ENCODE measurements around the gene COL4A3. TPM values are rescaled to one million over a fixed set of nuclear protein-coding genes. Genes with fewer than 3 reads are reported as not detected.

The COL4A3 gene
- polyA plus RNA-seq, 1 donor (not counting 4 experiments of a cell fraction or from before 2014, with no cell fraction given), result not detected

DNA sequence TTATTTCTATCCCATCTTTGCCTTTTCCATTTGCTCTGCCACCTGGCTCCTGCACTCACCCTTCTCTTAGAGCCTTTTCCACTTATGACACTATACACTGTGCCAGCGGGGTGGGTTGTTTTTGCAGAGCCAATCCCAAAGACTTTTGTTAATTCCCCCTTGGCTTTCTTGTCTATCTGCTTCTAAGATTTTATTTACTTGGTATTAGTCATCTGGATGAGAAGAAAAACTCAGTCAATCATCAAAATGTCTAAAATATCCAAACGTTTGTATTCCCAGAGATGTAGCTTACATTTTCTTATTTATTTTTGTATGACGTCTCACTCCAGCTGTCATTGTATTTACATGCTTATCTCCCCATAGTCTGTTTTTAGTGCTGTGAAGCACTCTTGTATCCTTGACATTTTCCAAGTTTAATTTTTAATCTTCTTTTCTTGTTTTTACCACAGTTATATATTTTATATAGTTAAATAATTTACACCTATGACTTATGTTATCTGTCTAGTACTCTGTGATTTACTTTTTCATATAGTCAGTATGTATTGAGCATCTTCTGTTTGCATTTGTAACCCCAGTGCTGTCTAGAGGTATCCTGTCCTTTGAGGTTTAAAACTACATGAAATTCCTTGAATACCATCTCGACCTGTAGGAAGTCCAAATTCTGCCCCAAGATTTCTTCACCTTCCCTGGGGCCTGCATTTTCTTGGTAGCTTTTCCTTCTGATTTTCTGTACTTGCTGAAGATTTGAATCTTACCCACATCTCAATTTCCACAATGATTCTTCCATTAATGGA lies 55.1 kb downstream of the COL4A3 start:
- no peaks in the 10 kb centered on the region for H3K9me3 ChIP-seq (ENCODE audit: control insufficient read depth, low read depth, low read length)

DNA sequence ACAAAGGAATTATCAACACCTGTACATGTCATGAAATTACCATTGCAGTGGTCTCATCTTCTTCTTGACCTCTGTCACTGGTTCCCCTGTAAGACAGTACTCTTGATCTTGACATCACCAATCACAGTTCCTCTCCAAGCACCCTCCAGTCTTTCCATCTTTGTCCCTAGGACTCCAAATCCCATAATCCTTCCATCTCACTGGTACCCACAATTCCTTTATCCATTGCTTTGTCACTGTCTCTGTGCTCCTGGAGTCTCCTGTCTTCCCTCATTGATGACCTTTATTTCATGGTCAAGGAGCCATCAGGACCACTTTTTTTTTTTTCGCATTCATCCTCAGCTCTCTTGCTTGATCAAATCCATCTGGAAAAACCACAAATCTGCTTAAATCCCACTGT lies 56.7 kb downstream of the COL4A3 start:
- TF ChIP-seq EZH2 (IDR thresholded peaks at IDR 0.05; ENCODE audit: low read length), result no peak
- TF ChIP-seq, protein P1, sequence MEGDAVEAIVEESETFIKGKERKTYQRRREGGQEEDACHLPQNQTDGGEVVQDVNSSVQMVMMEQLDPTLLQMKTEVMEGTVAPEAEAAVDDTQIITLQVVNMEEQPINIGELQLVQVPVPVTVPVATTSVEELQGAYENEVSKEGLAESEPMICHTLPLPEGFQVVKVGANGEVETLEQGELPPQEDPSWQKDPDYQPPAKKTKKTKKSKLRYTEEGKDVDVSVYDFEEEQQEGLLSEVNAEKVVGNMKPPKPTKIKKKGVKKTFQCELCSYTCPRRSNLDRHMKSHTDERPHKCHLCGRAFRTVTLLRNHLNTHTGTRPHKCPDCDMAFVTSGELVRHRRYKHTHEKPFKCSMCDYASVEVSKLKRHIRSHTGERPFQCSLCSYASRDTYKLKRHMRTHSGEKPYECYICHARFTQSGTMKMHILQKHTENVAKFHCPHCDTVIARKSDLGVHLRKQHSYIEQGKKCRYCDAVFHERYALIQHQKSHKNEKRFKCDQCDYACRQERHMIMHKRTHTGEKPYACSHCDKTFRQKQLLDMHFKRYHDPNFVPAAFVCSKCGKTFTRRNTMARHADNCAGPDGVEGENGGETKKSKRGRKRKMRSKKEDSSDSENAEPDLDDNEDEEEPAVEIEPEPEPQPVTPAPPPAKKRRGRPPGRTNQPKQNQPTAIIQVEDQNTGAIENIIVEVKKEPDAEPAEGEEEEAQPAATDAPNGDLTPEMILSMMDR (optimal IDR thresholded peaks at IDR 0.05 in 1 of 3, IDR thresholded peaks at IDR 0.05 in 1 of 3, conservative IDR thresholded peaks at IDR 0.05 in 1 of 3; ENCODE audit: extremely low read depth in 1 of 3, insufficient read depth in 2 of 3, low read length in 3 of 3), result no peak
- Histone ChIP-seq H3K36me3 (ENCODE audit: control insufficient read depth in 2 of 2, extremely low read depth in 1 of 2, insufficient read depth in 2 of 2, low read length in 2 of 2) (no peaks in the 10 kb centered on the region), H3K4me3 (ENCODE audit: control insufficient read depth in 2 of 3, extremely low read depth in 1 of 3, insufficient read depth in 2 of 3, low read depth in 1 of 3, low read length in 3 of 3) (no peak overlapping the region), H3K9me3 (ENCODE audit: control insufficient read depth, low read depth, low read length) (no peaks in the 10 kb centered on the region), H2AFZ (ENCODE audit: control insufficient read depth, low read length) (no peak overlapping the region), H3K27me3 (ENCODE audit: control insufficient read depth, extremely low read depth, insufficient read depth, low read length) (no peaks in the 10 kb centered on the region), H3K4me2 (ENCODE audit: control insufficient read depth, extremely low read depth, insufficient read depth, low read depth, low read length) (no peak overlapping the region), H3K4me1 (ENCODE audit: control insufficient read depth, extremely low read depth, insufficient read depth, low read length) (no peaks in the 10 kb centered on the region), H3K9me1 (ENCODE audit: control insufficient read depth, extremely low read depth, insufficient read depth, low read length) (no peaks in the 10 kb centered on the region), H3K9ac (ENCODE audit: control insufficient read depth, extremely low read depth, insufficient read depth, low read length) (no peak overlapping the region), H3K27ac (ENCODE audit: control insufficient read depth, insufficient read depth, low read length) (no peak overlapping the region), H4K20me1 (ENCODE audit: control insufficient read depth, extremely low read depth, insufficient read depth, low read length) (no peaks in the 10 kb centered on the region), H3K79me2 (ENCODE audit: control insufficient read depth, insufficient read depth, low read length) (no peaks in the 10 kb centered on the region)
- FAIRE-seq (no peak), DNase-seq (ENCODE audit: low read depth, low spot score) (no peak)
- dilution Hi-C loops (cut with MboI; ENCODE audit: extremely low pct_ligation_motif_present, low sequenced_read_pairs), result no loop called here

More for the DNA sequence above, 55.1 kb downstream of the COL4A3 start:
- H4K20me1 ChIP-seq (ENCODE audit: control insufficient read depth, extremely low read depth, insufficient read depth, low read length), result no peaks in the 10 kb centered on the region
- no peak overlapping the region for H3K9ac ChIP-seq (ENCODE audit: control insufficient read depth, extremely low read depth, insufficient read depth, low read length)
- no peaks in the 10 kb centered on the region for H3K36me3 ChIP-seq (ENCODE audit: control insufficient read depth in 2 of 2, extremely low read depth in 1 of 2, insufficient read depth in 2 of 2, low read length in 2 of 2)
- no peaks in the 10 kb centered on the region for H3K27me3 ChIP-seq (ENCODE audit: control insufficient read depth, extremely low read depth, insufficient read depth, low read length)
- H3K27ac ChIP-seq (ENCODE audit: control insufficient read depth, insufficient read depth, low read length), result no peak overlapping the region
- H3K9me1 ChIP-seq (ENCODE audit: control insufficient read depth, extremely low read depth, insufficient read depth, low read length), result no peaks in the 10 kb centered on the region
- dilution Hi-C loops (cut with MboI; ENCODE audit: extremely low pct_ligation_motif_present, low sequenced_read_pairs), result no loop called here
- H3K4me1 ChIP-seq (ENCODE audit: control insufficient read depth, extremely low read depth, insufficient read depth, low read length), result no peaks in the 10 kb centered on the region
- DNase-seq (ENCODE audit: low read depth, low spot score), result no peak
- no peak overlapping the region for H2AFZ ChIP-seq (ENCODE audit: control insufficient read depth, low read length)
- no peaks in the 10 kb centered on the region for H3K79me2 ChIP-seq (ENCODE audit: control insufficient read depth, insufficient read depth, low read length)
- no peak overlapping the region for H3K4me3 ChIP-seq (ENCODE audit: control insufficient read depth in 2 of 3, extremely low read depth in 1 of 3, insufficient read depth in 2 of 3, low read depth in 1 of 3, low read length in 3 of 3)
- H3K4me2 ChIP-seq (ENCODE audit: control insufficient read depth, extremely low read depth, insufficient read depth, low read depth, low read length), result no peak overlapping the region
- FAIRE-seq, result no peak
- TF ChIP-seq, protein P1 (optimal IDR thresholded peaks at IDR 0.05 in 1 of 3, IDR thresholded peaks at IDR 0.05 in 1 of 3, conservative IDR thresholded peaks at IDR 0.05 in 1 of 3; ENCODE audit: extremely low read depth in 1 of 3, insufficient read depth in 2 of 3, low read length in 3 of 3), result no peak
- no peak for TF ChIP-seq EZH2 (IDR thresholded peaks at IDR 0.05; ENCODE audit: low read length)

All from keratinocyte (primary cell).